Adipose tissue (tissue), 3 donors: ENCODE measurements around the gene PRKCI. TPM values are rescaled to one million over a fixed set of nuclear protein-coding genes. Genes with fewer than 3 reads are reported as not detected.
"Not testable (repeated sequence)": the region's sequence is repeated elsewhere in the genome, so short reads cannot be mapped to it uniquely, and the experiment has no call there.

Experiments
- H3K27ac ChIP-seq: one replicate; pipeline ENCODE4 v1.5.1; 2013; ENCODE audit warnings: low read depth, low read length
- WGBS, 3 donors: extraction: QIAGEN DNeasy Blood & Tissue Kit; methylation state at CpG; one replicate each; pipeline ENCODE4 v1.1.7; 2013; 5-methylcytosine and 5-hydroxymethylcytosine counted together
- polyA plus RNA-seq, 3 donors: library from polyadenylated mRNA; stranded (reverse); fragments of 200-250 nt; gene quantifications; one replicate each; pipeline ENCODE4 v1.2.3, GENCODE V29; 2013
- donor health status: healthy with polysubstance abuse.
- donor health status: Bipolar disorder and iron deficiency.
- donor health status: healthy.

PRKCI gene
- polyA plus RNA-seq = 10 to 100 TPM in 1 of 3 donors, 1 to 10 TPM in 2; 4.8 to 12.8 (median 8.3) TPM

DNA sequence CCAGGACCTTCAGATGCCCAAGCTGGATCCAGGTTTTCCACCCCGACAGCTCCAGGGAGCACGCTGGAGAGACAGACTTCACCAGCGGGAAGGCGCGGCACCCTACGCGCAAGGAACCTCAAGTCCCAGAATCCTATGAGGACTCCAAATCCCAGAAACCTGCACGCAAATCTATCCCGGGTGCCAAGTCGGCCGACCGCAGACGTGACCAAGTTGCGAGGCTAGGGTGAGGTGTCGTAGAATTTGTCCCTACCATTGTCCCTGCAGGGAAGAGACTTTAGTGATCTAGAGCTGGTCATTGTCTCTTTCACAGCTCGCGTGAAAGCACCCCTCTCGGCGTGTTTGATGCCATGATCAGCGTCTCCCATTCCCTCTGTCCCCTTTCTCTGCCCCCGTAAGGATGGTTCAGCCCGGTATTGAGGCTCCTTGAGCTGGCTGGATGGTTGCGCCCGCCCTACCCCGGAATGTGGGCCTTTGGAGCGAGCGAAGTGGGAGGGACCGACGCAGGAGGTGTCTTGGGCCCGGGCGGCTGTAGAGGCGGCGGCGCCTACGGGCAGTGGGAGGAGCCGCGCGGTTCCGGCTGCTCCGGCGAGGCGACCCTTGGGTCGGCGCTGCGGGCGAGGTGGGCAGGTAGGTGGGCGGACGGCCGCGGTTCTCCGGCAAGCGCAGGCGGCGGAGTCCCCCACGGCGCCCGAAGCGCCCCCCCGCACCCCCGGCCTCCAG lies at the start of gene PRKCI:
PRKCI (plus strand) TSS at position 501 of the 723 bp plus-strand sequence. CDS start 246 bp downstream, outside the sequence.
- WGBS, 3 donors = 0% methylated on average over 56 to 60 of the region's 60 CpGs
- peak within 1 kb of the TSS; percentile 73 for H3K27ac ChIP-seq

DNA sequence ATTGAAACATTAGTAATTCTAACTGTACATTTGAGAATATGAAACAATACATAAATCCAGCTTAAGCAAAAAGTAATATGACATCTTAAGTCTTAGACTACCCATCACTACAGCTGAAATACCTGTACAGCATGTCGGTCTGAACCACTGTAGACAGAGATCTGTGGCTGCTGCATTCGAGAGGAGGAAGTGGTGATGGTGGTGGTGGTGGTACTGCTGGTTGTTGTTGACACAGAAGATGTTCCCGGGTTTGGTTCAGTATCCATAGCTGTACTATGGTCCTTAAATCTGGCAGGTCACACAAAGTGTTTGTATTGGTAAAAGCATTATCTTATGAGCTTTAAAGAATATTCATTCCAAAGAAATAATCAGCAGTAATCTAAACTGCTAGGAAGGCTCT lies 43.6 kb upstream of the PRKCI start:
- WGBS, 3 donors = 54 to 60% (median 58%) methylated on average over 3 of the region's 3 CpGs
- H3K27ac ChIP-seq = no peak overlapping the region

DNA sequence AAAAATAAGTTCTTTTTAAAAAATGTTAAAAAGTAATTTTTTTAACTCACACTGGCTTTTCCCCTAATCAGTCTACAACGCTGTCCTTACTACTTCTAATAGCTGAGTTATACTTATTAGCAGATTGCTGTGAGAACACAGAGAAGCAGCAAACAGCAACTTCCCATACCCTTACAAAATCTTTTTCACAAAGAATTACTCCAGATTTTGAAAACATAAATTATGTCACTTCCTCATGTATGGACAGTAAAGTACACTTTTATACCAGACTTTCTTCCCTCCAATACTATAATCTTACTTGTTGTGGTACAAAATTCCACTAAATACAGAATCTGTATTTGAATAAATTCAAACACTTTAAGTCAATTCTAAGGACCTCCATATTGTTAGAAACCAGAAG lies 42.8 kb upstream of the PRKCI start:
- 20 to 33% (median 30%) methylated on average over 1 of the region's 1 CpG for WGBS, 3 donors
- no peak overlapping the region for H3K27ac ChIP-seq

DNA sequence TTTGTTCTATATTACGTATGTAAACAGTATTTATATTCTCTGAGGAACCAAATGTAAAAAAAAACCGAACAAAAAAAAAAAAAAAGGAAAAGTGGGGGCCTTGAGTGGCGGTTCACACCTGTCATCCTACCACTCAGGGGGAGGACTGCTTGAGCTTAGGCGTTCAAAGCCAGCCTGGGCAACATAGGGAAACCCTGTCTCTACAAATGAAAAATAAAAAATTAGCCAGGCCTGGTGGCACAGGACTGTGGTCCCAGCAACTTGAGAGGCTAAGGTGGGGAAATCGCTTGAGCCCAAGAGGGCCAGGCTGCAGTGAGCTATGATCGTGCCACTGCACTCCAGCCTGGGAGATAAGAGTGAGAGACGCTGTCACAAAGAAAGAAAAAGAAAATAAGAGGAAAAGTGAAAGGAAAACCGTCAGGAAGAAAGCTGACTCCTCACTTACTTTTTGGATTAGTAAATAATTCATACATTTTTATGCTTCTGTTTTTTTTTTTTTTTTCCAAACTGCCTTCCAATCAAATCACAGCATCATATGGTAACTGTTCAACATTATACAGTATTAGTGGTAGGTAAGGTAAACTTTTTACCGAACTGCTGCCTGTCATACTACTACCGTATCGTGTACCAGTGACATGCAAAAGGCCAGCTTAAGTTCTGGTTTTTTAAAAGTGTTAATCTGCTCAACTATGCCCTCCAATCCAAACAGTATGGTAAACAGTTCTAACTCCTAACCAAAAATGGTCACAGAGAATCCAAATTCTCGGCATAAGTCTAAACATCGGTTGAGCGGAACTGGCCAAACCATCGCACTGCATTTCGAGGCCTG lies 41.9 kb upstream of the PRKCI start:
- 6 to 17% (median 16%) methylated on average over 16 of the region's 16 CpGs for WGBS, 3 donors
- H3K27ac ChIP-seq = peak overlapping the region; percentile 60

DNA sequence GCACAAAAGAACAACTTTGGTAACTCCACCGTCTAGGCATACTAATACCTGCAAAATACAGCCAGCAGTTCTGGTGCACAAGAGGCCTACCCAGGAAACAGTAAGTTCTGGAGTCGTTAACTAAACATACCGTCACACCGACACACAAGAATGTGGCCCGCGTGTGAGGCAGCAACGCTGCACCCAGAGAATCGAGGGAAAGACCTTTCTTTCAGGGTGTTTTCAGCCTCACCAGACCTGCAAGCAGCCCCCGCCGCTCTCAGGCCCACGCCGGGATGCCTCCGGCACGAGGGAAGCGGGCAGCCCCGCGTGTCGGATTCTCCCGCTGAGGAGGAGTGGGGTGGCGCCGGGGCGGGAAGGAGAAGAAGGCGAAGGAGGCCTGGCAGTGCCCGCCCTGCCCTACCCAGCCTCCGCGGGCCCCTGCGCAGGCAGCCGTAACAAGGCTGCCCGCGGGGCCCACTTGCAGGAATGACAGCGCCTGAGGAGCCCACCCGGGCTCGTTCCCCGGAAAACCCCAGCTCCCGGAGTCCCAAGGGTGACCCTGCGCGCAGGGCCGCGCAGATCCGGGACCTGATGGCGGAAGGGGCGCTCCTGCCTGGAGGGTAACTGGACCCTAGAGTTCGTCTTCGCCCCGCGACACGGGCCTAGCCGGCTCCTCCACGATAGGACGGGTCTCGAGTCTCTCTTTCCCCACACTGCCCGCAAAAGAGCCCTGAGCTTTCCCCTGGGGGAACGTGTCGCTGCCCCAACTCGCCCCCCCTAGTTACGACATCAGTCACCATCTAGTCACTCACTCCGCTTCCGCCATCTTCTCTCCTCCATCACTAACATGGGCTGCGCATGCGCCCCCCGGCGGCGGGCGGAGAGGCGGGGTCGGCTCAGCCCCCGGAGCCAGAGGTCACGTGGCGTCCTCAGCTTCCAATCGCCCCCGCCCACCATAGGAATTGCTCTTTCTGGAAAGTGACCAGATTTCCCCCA lies 41.0 kb upstream of the PRKCI start, which contains the start of gene PHC3:
PHC3 (minus strand) TSS at position 826 of the 978 bp plus-strand sequence; CDS start at position 808, 18 bp downstream.
- H3K27ac ChIP-seq = peak within 1 kb of the TSS; percentile 60
- 0 to 1% (median 0%) methylated on average over 66 to 71 of the region's 71 CpGs for WGBS, 3 donors

DNA sequence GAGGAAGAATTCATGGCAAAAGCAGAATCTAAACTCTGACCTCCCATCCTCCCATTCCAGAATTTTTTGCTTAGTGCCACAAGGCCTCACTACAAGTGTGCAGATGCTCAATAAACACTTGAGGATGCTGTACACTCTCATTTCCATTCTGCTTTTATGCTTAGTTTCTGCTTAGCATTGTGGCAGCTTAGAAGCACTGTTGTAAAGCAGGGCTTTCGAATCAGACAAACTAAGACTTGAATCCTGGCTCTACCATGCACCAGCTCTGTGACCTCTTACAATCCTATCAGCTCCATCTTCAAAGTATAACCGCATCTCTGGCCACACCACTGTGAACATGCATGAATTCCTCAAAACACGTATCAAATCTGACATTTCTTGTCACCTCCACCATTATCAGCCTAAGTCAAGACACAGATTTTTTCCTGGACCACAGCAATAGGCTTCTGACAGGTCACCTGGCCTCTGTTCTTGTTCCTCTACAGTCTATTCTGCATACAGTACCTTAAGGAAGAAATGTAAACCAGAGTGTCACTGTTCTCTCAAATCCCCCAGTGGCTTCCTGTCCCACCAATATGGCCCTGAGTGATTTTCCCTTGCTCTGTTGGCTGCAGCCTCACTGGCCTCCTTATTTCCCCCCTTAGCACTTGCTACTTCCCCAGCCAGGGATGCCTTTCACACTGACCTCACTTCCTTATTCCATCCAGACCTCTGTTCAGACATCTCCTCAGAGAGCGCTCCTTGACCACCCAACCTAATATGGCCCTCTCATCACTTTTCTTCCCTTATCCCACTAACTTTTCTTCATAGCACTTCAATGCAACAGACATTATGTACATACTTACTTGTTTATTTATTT lies 32.6 kb upstream of the PRKCI start:
- WGBS, 3 donors = 78 to 87% (median 84%) methylated on average over 4 of the region's 4 CpGs
- no peak overlapping the region for H3K27ac ChIP-seq

DNA sequence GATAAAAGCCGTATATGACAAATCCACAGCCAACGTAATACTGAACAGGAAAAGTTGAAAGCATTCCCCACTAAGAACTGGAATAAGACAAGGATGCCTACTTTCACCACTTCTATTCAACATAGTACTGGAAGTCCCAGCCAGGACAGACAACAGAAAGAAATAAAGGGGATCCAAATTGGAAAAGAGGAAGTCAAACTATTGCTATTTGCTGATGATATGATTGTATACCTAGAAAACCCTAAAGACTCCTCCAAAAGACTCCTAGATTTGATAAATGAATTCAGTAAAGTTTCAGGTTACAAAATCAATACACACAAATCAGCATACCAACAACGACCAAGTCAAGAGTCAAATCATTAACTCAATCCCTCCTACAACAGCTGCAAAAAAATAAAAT lies 26.5 kb upstream of the PRKCI start:
- not testable (repeated sequence) for H3K27ac ChIP-seq
- WGBS, 3 donors = 38 to 84% (median 83%) methylated on average over 3 of the region's 3 CpGs

DNA sequence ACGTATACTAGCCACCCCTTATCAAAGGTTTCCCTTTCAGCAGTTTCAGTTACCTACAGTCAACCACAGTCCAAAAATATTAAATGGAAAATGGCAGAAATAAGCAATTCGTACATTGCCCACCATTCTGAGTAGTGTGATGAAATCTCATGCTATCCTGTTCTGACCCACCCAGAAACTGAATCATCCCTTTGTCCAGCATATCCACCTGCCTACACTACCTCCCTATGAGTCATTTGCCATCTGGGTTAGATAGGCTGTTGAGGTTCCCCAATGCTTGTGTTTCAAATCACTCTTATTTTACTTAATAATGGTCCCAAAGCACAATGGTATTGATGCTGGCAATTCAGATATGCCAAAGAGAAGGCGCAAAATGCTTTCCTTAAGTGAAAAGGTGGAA lies 25.4 kb upstream of the PRKCI start:
- WGBS, 3 donors = 92 to 97% (median 93%) methylated on average over 3 of the region's 3 CpGs
- no peak overlapping the region for H3K27ac ChIP-seq

DNA sequence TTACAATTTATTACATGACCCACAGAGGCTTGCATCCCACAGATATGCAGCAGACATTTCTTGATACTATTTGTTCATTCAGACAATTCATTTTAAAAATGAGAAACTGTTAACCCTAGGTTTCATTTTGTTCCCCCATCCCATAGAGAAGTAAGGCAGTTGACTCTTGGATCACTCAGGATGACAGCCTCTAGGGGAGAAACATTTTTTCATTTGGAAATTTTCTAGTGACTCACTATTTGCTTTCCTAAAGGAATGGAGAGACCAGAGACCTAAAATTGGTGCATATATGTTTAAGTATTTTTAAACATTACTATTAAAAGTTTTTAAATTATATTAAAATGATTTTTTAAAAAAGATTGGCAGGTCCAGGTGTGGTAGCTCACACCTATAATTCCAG lies 21.2 kb upstream of the PRKCI start:
- H3K27ac ChIP-seq = no peak overlapping the region

DNA sequence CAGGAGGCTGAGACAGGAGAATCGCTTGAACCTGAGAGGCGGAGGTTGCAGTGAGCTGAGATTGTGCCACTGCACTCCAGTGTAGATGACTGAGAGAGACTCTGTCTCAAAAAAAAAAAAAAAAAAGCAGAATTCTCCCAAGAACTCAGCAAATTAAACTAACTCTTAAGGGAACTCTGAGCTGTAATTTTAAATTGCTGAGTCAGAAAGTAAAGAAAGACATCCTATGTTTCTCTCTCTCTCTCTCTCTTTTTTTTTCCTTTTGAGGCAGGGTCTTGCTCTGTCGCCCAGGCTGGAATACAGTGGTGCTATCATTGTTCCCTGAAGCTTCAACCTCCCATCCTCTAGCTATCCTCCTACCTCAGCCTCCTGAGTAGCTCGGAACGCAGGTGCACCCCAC lies 20.7 kb upstream of the PRKCI start:
- no peak overlapping the region for H3K27ac ChIP-seq
- 90 to 95% (median 91%) methylated on average over 5 of the region's 5 CpGs for WGBS, 3 donors

DNA sequence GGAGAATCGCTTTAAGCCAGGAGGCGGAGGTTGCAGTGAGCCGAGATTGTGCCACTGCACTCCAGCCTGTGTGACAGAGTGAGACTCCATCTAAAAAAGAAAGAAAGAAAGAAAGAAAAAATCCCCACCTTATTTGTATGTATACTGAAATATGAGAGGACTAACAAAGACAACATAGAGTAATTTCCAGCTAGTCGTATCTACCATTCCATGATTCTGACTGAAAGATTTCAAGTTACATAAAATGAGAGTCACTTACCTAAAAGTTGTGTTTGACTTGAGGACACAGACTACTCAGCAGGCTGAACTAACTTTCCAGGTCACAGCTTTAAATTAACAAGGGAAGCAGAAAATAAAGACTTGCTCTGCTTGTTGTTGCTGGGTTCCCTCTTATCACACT lies 18.8 kb upstream of the PRKCI start:
- no peak overlapping the region for H3K27ac ChIP-seq
- 69 to 94% (median 93%) methylated on average over 4 of the region's 4 CpGs for WGBS, 3 donors

DNA sequence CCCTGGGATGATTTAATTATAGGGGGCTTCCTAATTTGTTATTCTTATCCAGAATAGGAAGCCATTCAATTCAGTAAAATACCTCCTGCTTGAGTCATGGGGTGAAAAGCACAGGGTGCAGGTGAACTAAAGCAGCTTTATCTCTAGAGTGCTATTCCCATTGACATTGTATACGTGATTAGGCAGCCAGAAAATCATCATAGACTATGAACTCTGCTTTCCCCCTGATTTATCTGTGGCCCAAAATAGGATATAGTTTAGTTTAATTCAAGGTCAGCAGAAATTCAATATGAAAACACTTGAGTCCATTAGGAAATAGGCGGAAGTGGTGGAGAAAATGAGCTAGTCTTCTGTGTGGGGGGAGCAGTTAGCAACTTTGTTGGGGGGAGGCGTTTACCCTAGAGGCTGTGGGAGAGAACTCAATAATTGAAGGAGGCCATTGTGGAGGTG lies 18.2 kb upstream of the PRKCI start:
- 54 to 68% (median 65%) methylated on average over 3 of the region's 3 CpGs for WGBS, 3 donors
- no peak overlapping the region for H3K27ac ChIP-seq

DNA sequence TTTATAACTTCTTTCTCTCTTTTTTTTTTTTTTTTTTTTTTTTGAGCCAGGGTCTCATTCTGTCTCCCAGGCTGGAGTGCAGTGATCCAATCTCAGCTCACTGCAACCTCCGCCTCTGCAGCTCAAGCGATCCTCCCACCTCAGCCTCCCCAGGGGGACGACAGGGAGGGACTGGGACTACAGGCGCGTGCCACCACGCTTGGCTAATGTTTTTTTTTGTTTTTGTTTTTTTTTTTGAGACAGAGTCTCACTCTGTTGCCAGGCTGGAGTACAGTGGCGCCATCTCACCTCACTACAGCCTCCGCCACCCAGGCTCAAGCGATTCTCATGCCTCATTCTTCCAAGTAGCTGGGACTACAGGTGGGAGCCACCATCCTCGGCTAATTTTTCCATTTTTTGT lies 17.7 kb upstream of the PRKCI start:
- no peak overlapping the region for H3K27ac ChIP-seq
- 90 to 97% (median 91%) methylated on average over 10 of the region's 10 CpGs for WGBS, 3 donors

DNA sequence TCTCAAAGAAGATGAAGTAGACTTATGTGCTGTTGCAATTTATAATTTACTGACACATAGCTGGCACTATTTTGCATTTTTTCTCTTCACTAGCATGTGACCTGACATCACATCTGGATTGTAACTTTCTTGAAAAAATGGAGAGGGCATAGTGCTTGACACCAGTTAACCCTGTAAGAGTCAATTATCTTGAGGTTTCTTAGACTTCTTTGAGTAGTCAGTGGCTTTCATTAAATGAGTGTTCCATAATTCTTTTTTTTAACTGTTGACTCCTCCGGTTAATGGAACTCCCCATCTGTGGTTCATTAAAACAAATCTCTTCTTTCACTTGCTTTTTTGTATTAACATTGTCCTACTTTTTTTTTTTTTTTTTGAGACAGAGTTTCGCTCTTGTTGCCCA lies 16.9 kb upstream of the PRKCI start:
- H3K27ac ChIP-seq = no peak overlapping the region
- 69 to 93% (median 85%) methylated on average over 2 of the region's 2 CpGs for WGBS, 3 donors

DNA sequence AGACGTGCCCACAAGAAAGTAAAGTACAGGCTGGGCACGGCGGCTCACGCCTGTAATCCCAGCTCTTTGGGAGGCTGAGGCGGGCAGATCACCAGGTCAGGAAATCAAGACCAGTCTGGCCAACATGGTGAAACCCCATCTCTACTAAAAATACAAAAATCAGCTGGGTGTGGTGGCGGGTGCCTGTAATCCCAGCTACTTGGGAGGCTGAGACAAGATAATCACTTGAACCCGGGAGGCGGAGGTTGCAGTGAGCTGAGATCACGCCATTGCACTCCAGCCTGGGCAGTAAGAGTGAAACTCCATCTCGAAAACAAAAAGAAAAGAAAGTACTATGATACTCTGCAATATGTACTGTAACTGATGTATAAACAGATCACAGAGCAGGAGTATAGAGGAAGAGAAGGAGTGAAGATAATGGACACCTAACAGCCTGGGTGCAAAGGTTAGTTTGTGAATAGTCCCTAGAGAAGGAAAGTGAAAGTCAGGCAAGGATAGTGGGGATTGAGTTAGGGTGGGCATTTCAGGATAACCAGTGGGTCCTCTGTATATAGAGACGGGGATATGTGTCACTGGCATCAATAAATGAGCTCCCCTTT lies 16.0 kb upstream of the PRKCI start:
- 91 to 92% (median 91%) methylated on average over 11 of the region's 11 CpGs for WGBS, 3 donors
- H3K27ac ChIP-seq = not testable (repeated sequence)

DNA sequence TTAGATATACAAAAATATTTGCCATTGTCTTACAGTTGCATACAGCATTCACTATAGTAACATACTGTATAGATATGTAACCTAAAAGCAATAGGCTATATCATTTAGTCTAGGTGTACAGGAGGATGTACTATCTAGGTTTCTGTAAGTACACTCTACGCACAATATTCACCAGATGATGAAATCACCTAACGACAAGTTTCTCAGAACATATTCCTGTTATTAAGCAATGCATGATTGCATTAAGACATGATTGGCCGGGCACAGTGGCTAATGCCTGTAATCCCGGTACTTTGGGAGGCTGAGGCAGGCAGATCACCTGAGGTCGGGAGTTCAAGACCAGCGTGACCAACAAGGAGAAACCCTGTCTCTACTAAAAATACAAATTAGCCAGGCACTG lies 14.5 kb upstream of the PRKCI start:
- H3K27ac ChIP-seq = no peak overlapping the region
- WGBS, 3 donors = 62 to 72% (median 64%) methylated on average over 6 of the region's 6 CpGs

DNA sequence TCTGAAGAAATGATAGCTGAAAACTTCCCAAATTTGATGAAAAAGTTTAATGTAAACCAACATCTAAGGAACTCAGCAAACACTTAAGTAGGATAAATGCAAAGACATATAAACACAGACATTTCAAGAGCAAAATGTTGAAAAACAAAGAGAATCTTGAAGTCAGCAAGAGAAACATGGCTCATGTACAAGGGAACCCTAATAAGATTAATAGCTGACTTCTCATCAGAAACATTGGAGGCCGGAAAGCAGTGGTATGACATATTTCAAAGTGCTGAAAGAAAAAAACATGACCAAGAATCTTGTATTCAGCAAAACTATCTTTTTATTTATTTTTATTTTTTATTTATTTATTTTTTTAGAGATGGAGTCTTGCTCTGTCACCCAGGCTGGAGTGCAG lies 10.6 kb upstream of the PRKCI start:
- no peak overlapping the region for H3K27ac ChIP-seq
- 96 to 97% (median 97%) methylated on average over 1 of the region's 1 CpG for WGBS, 3 donors
